ENCODE data around the gene RECK.

DNA sequence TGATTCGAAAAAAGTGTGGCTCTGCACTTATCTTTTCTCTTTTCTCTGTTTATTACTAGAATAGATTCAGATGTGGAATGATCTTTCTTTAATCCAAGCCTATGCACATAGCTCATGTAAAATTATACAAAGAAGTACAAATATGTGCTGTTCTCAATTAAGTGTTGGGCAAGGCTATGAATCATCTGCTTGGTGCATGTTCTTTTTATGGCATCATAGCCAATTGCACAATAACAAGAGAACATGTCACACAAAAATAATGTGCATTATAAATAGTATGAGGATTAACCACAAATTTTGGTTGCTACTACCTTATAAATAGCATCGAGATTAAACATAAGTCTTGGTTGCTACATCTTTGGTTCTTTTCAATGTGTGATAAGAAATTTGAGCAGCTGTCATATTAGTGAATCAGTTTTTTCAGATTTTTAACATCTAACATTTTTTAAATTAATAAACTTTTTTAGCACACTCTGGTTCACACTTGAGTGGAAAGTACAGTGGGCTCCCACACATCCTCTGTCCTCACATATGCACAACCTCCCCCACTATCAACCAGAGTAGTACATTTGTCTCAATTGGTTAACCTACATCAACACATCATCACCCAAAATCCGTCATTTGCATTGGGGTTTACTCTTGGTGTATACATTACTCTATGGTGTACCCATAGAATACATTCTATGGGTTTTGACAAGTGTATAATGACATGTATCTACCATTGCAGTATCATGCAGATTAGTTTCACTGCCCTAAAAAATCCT, 6.8 kb upstream of the RECK start:
- TF ChIP-seq CTCF (conservative IDR thresholded peaks at IDR 0.05) (no peak), ZFX (IDR thresholded peaks at IDR 0.05) (no peak)
